IMR-90 (cell line): ENCODE results near the gene AJAP1. TPM values are rescaled to one million over a fixed set of nuclear protein-coding genes. Genes with fewer than 3 reads are reported as not detected.

Experiments
- ATAC-seq: fragments of 200-7000 bp; cut with Tn5 transposase; 2 replicates; pipeline ENCODE4 v1.9.1; 2020; ENCODE audit warnings: low read depth, mild to moderate bottlenecking, moderate library complexity
- BruUV-seq: library from RNA; stranded (reverse); fragments of 400-500 nt; replicated peaks from 2 replicates; lab custom pipeline; 2021; lab: Mats Ljungman, UMichigan
- CTCF ChIA-PET: fragments of 300-600 bp; formaldehyde crosslinking; extraction: SDS; loops from one replicate; lab custom pipeline; 2021; ENCODE audit warnings: antibody characterized with exemption; lab: Yijun Ruan, JAX
- POLR2A ChIA-PET: fragments of 300-600 bp; sonication (Branson Sonifier 250); formaldehyde crosslinking; loops from one replicate; lab custom pipeline; 2022; ENCODE audit warnings: antibody characterized with exemption; ENCODE audit not compliant: unreplicated experiment; lab: Charles Lee
- DNase-seq: peaks from one replicate; pipeline ENCODE4 v3.0.0; 2013
- H2AFZ ChIP-seq: replicated peaks from 2 replicates; pipeline ENCODE3; 2013; ENCODE audit warnings: low read length, mild to moderate bottlenecking; ENCODE audit not compliant: poor library complexity
- H2AK5ac ChIP-seq: 2 replicates; pipeline ENCODE4 v1.6.1; 2013; ENCODE audit warnings: low read depth, low read length, inconsistent platforms
- H2AK9ac ChIP-seq: replicated peaks from 2 replicates; pipeline ENCODE3; 2013; ENCODE audit warnings: mild to moderate bottlenecking, low read depth, low read length, moderate library complexity; ENCODE audit not compliant: poor library complexity
- H2BK120ac ChIP-seq: 2 replicates; pipeline ENCODE4 v1.6.1; 2013; ENCODE audit warnings: low read depth, low read length, inconsistent platforms
- H2BK15ac ChIP-seq: 3 replicates; pipeline ENCODE4 v1.6.1; 2013; ENCODE audit warnings: low read depth, low read length, inconsistent platforms
- H2BK20ac ChIP-seq: 2 replicates; pipeline ENCODE4 v1.6.1; 2013; ENCODE audit warnings: low read depth, mild to moderate bottlenecking, inconsistent platforms, low read length, moderate library complexity
- H2BK5ac ChIP-seq: 2 replicates; pipeline ENCODE4 v1.6.1; 2013; ENCODE audit warnings: mild to moderate bottlenecking, low read depth, low read length, inconsistent platforms; ENCODE audit not compliant: poor library complexity, severe bottlenecking
- H3K14ac ChIP-seq: replicated peaks from 2 replicates; pipeline ENCODE4 v1.6.1; 2013; ENCODE audit warnings: low read depth, low read length, inconsistent platforms
- H3K18ac ChIP-seq: 2 replicates; pipeline ENCODE4 v1.6.1; 2013; ENCODE audit warnings: low read depth, low read length, control low read depth
- H3K23ac ChIP-seq: 2 replicates; pipeline ENCODE4 v1.6.1; 2013; ENCODE audit warnings: low read depth, low read length, inconsistent platforms
- H3K27ac ChIP-seq: 2 replicates; pipeline ENCODE4 v1.5.1; 2013; ENCODE audit warnings: mild to moderate bottlenecking, control low read depth, low read length; ENCODE audit not compliant: insufficient read depth
- H3K27me3 ChIP-seq: 2 replicates; pipeline ENCODE4 v1.6.1; 2013; ENCODE audit warnings: low read length; ENCODE audit not compliant: control insufficient read depth, insufficient read depth
- H3K36me3 ChIP-seq: 2 replicates; pipeline ENCODE4 v1.6.1; 2013; ENCODE audit warnings: low read length, mixed read lengths; ENCODE audit not compliant: control insufficient read depth, insufficient read depth
- H3K4ac ChIP-seq: 2 replicates; pipeline ENCODE4 v1.6.1; 2013; ENCODE audit warnings: low read depth, low read length, inconsistent platforms
- H3K4me1 ChIP-seq: 2 replicates; pipeline ENCODE4 v1.6.1; 2013; ENCODE audit warnings: low read length, mixed read lengths; ENCODE audit not compliant: control insufficient read depth, insufficient read depth
- H3K4me2 ChIP-seq: 2 replicates; pipeline ENCODE4 v1.6.1; 2013; ENCODE audit warnings: low read depth, mild to moderate bottlenecking, control low read depth, low read length, moderate library complexity
- H3K4me3 ChIP-seq: 2 replicates; pipeline ENCODE4 v1.5.1; 2013; ENCODE audit warnings: low read depth, mild to moderate bottlenecking, control low read depth, low read length, moderate library complexity; ENCODE audit not compliant: insufficient read depth
- H3K56ac ChIP-seq: 2 replicates; pipeline ENCODE4 v1.6.1; 2013; ENCODE audit warnings: low read length, inconsistent platforms; ENCODE audit not compliant: insufficient read depth; ENCODE audit errors: extremely low read depth
- H3K79me1 ChIP-seq, 2 experiments: 2 replicates each; pipeline ENCODE4 v1.6.1; 2013; ENCODE audit warnings: low read length in 2 of 2, inconsistent platforms in 1 of 2, low read depth in 1 of 2
- H3K9ac ChIP-seq: 2 replicates; pipeline ENCODE4 v1.6.1; 2013; ENCODE audit warnings: low read depth, low read length, control low read depth
- H3K9me1 ChIP-seq: 2 replicates; pipeline ENCODE4 v1.6.1; 2013; ENCODE audit warnings: low read length, inconsistent platforms; ENCODE audit not compliant: insufficient read depth
- H3K9me3 ChIP-seq: 2 replicates; pipeline ENCODE4 v1.6.1; 2013; ENCODE audit warnings: low read length; ENCODE audit not compliant: control insufficient read depth, insufficient read depth
- H4K20me1 ChIP-seq: 2 replicates; pipeline ENCODE4 v1.6.1; 2013; ENCODE audit warnings: low read length, inconsistent platforms; ENCODE audit not compliant: insufficient read depth
- H4K5ac ChIP-seq: 2 replicates; pipeline ENCODE4 v1.6.1; 2013; ENCODE audit warnings: mild to moderate bottlenecking, low read depth, low read length, control low read depth
- H4K8ac ChIP-seq, 2 experiments: 2 replicates each; pipeline ENCODE4 v1.6.1; 2013; ENCODE audit warnings: low read depth in 2 of 2, low read length in 2 of 2, control low read depth in 1 of 2, inconsistent platforms in 1 of 2
- H4K91ac ChIP-seq: 2 replicates; pipeline ENCODE4 v1.6.1; 2013; ENCODE audit warnings: low read depth, low read length, inconsistent platforms; ENCODE audit not compliant: insufficient read depth
- MAZ ChIP-seq: IDR thresholded peaks from 2 replicates; pipeline ENCODE4 v1.6.1; 2012; ENCODE audit warnings: low read depth, mild to moderate bottlenecking, low read length, improper control_type of control experiment, moderate library complexity, borderline replicate concordance
- WGBS, 2 experiments: methylation state at CpG; one replicate each; pipeline versions ENCODE4 v1.1.5 to v1.1.7; 2013; ENCODE audit warnings: missing lambda C conversion rate in 2 of 2; ENCODE audit not compliant: insufficient read length in 1 of 2; ENCODE audit errors: extremely low coverage in 2 of 2; 5-methylcytosine and 5-hydroxymethylcytosine counted together
- dilution Hi-C: fragments of 300-500 bp; cut with HindIII; formaldehyde crosslinking; loops from one replicate; pipeline ENCODE4 v1.14.3; 2018; ENCODE audit warnings: low sequenced_read_pairs; ENCODE audit not compliant: unreplicated experiment
- in situ Hi-C: fragments of 300-500 bp; cut with MboI; formaldehyde crosslinking; loops from 3 replicates; pipeline ENCODE4 v1.14.3; 2019; ENCODE audit warnings: low sequenced_read_pairs, inconsistent platforms, mixed read lengths
- intact Hi-C: fragments of 100-400 bp; cut with micrococcal nuclease; formaldehyde crosslinking; loops from 2 replicates; pipeline ENCODE4 v1.10.0; 2022
- polyA plus RNA-seq, 3 experiments: library from polyadenylated mRNA; depleted of rRNA; stranded (reverse); fragments of >200 nt; gene quantifications; 2 replicates each; pipeline ENCODE4 v1.2.3, GENCODE V29; 2012; ENCODE audit warnings: low replicate concordance in 1 of 3
- total RNA-seq: library from RNA; depleted of rRNA; stranded (reverse); fragments of >200 nt; gene quantifications from 2 replicates; pipeline ENCODE4 v1.2.3, GENCODE V29; 2012

AJAP1 gene
- total and polyA plus RNA-seq, 2 of the 4 experiments (the other 2 are of a cell fraction) = under 0.01 to 0.02 TPM

- no peaks in the 10 kb centered on the region for H3K9me1 ChIP-seq
- no peak for TF ChIP-seq MAZ
- no peak overlapping the region for H2AK5ac ChIP-seq
- H3K27ac ChIP-seq = no peak overlapping the region
- no peak for DNase-seq
- no peak overlapping the region for H2BK120ac ChIP-seq
- no peak overlapping the region for H3K18ac ChIP-seq
- H3K4me3 ChIP-seq = no peak overlapping the region
- H3K4ac ChIP-seq = no peak overlapping the region
- ChIA-PET CTCF (no interaction called here), POLR2A (no interaction called here)
- H3K23ac ChIP-seq = no peak overlapping the region
- no peaks in the 10 kb centered on the region for H3K79me1 ChIP-seq
- H3K14ac ChIP-seq = no peak overlapping the region
- intact Hi-C loops (no loop called here), in situ Hi-C loops (no loop called here), dilution Hi-C loops (no loop called here)
- no peak overlapping the region for H4K5ac ChIP-seq
- no peak for ATAC-seq
- H2AFZ ChIP-seq = no peak overlapping the region
- H3K4me1 ChIP-seq = no peaks in the 10 kb centered on the region
- H3K27me3 ChIP-seq = no peaks in the 10 kb centered on the region
- no peaks in the 10 kb centered on the region for H4K20me1 ChIP-seq
- no peak overlapping the region for H2BK5ac ChIP-seq
- H2AK9ac ChIP-seq = no peak overlapping the region
- 58% methylated on average over 14 of the region's 24 CpGs; no CpG with 5 or more reads in 1 of the 2 experiments for WGBS, 2 experiments
- no TSS peak for BruUV-seq
- no peak overlapping the region for H3K4me2 ChIP-seq
- no peak overlapping the region for H3K9ac ChIP-seq
- H2BK20ac ChIP-seq = no peak overlapping the region
- no peak overlapping the region for H3K56ac ChIP-seq
- no peak overlapping the region for H4K91ac ChIP-seq
- no peak overlapping the region for H4K8ac ChIP-seq
- no peaks in the 10 kb centered on the region for H3K36me3 ChIP-seq
- no peak overlapping the region for H2BK15ac ChIP-seq
- peaks cover 57% of the 10 kb centered on the region for H3K9me3 ChIP-seq
Observed at GRCh38 chr1:4611563-4612341, 42.7 kb upstream of the AJAP1 start.
